H1 (cell line): Measurements from ENCODE around the gene OVOL3. TPM values are rescaled to one million over a fixed set of nuclear protein-coding genes. Genes with fewer than 3 reads are reported as not detected.

Experiments
- CTCF ChIA-PET: fragments of 300-600 bp; sonication (Branson Sonifier 250); formaldehyde crosslinking; loops from one replicate; lab custom pipeline; 2021; ENCODE audit not compliant: partially characterized antibody; lab: Charles Lee
- POLR2A ChIA-PET: fragments of 300-600 bp; sonication (Branson Sonifier 250); formaldehyde crosslinking; loops from one replicate; lab custom pipeline; 2021; ENCODE audit warnings: inconsistent platforms; ENCODE audit not compliant: partially characterized antibody; lab: Charles Lee
- DNase-seq, 2 experiments: peaks; one replicate each; pipeline versions ENCODE4 v3.0.0 to v3.0.0-alpha.2; 2010 to 2022; ENCODE audit warnings: low spot score in 2 of 2, low read depth in 1 of 2, mixed read lengths in 1 of 2
- FAIRE-seq: peaks from 2 replicates; lab custom pipeline; 2011; peaks lifted over from hg19 to GRCh38; lab: Jason Lieb, UNC
- H2AFZ ChIP-seq: 2 replicates; pipeline ENCODE4 v1.8.1; 2012; ENCODE audit warnings: low read length, inconsistent platforms
- H2AK5ac ChIP-seq: 2 replicates; pipeline ENCODE4 v1.6.1; 2013; ENCODE audit warnings: low read depth, low read length
- H2BK120ac ChIP-seq: replicated peaks from 2 replicates; pipeline ENCODE3; 2013; ENCODE audit warnings: low read depth, low read length, inconsistent platforms
- H2BK12ac ChIP-seq: 2 replicates; pipeline ENCODE4 v1.6.1; 2013; ENCODE audit warnings: low read depth, low read length
- H2BK15ac ChIP-seq: 2 replicates; pipeline ENCODE4 v1.6.1; 2013; ENCODE audit warnings: low read length
- H2BK20ac ChIP-seq: 2 replicates; pipeline ENCODE4 v1.6.1; 2013; ENCODE audit warnings: low read length
- H2BK5ac ChIP-seq: 2 replicates; pipeline ENCODE4 v1.6.1; 2013; ENCODE audit warnings: low read depth, low read length
- H3K14ac ChIP-seq: 2 replicates; pipeline ENCODE4 v1.6.1; 2013; ENCODE audit warnings: inconsistent platforms; ENCODE audit not compliant: insufficient read length
- H3K18ac ChIP-seq: 2 replicates; pipeline ENCODE4 v1.6.1; 2013; ENCODE audit warnings: low read length; ENCODE audit errors: extremely low read depth
- H3K23ac ChIP-seq: 2 replicates; pipeline ENCODE4 v1.6.1; 2013; ENCODE audit warnings: inconsistent platforms; ENCODE audit not compliant: insufficient read length
- H3K23me2 ChIP-seq: 2 replicates; pipeline ENCODE4 v1.6.1; 2013; ENCODE audit warnings: low read depth, low read length
- H3K27ac ChIP-seq: 2 replicates; pipeline ENCODE4 v1.6.1; 2011; ENCODE audit warnings: low read depth, low read length, inconsistent platforms
- H3K27me3 ChIP-seq, 4 experiments: replicated peaks in 1 of 4; 1 replicate in 1 of 4; 2 replicates in 3 of 4; pipeline versions ENCODE4 v1.6.1 to v1.8.1; 2011 to 2013; ENCODE audit warnings: low read length in 3 of 4, mild to moderate bottlenecking in 3 of 4, inconsistent platforms in 2 of 4, mixed read lengths in 2 of 4, moderate library complexity in 1 of 4; ENCODE audit not compliant: control insufficient read depth in 3 of 4, insufficient read depth in 3 of 4; ENCODE audit errors: extremely low read depth in 1 of 4
- H3K36me3 ChIP-seq, 4 experiments: 2 replicates each; pipeline versions ENCODE4 v1.6.1 to v1.8.1; 2011 to 2013; ENCODE audit warnings: mild to moderate bottlenecking in 4 of 4, low read length in 3 of 4, moderate library complexity in 2 of 4, control low read depth in 1 of 4, inconsistent platforms in 1 of 4; ENCODE audit not compliant: insufficient read depth in 4 of 4, control insufficient read depth in 2 of 4
- H3K4ac ChIP-seq: replicated peaks from 2 replicates; pipeline ENCODE3; 2013; ENCODE audit warnings: low read length, low read depth, mixed read lengths, inconsistent platforms; ENCODE audit not compliant: insufficient read length
- H3K4me1 ChIP-seq, 4 experiments: replicated peaks in 1 of 4; 1 replicate in 1 of 4; 2 replicates in 3 of 4; pipeline versions ENCODE4 v1.6.1 to v1.8.1; 2011 to 2013; ENCODE audit warnings: low read length in 3 of 4, inconsistent platforms in 2 of 4, mixed read lengths in 1 of 4; ENCODE audit not compliant: insufficient read depth in 4 of 4, control insufficient read depth in 3 of 4
- H3K4me2 ChIP-seq, 2 experiments: 2 replicates each; pipeline versions ENCODE4 v1.6.1 to v1.8.1; 2011 to 2013; ENCODE audit warnings: low read depth in 2 of 2, low read length in 2 of 2, control low read depth in 1 of 2, inconsistent platforms in 1 of 2, mild to moderate bottlenecking in 1 of 2; ENCODE audit not compliant: insufficient read depth in 1 of 2
- H3K4me3 ChIP-seq, 4 experiments: fragments of 200-600, 300-600 bp in 1 of 4; sonication (generic), shearing (Covaris generic), sonication (Bioruptor Twin) in 1 of 4; 2 replicates each; pipeline versions ENCODE4 v1.5.1 to v1.8.1; 2011 to 2016; ENCODE audit warnings: low read length in 4 of 4, low read depth in 3 of 4, control low read depth in 2 of 4, inconsistent platforms in 2 of 4, mild to moderate bottlenecking in 2 of 4, mixed read lengths in 1 of 4, moderate library complexity in 1 of 4; ENCODE audit not compliant: insufficient read depth in 2 of 4; ENCODE audit errors: extremely low read depth in 1 of 4
- H3K56ac ChIP-seq: replicated peaks from 2 replicates; pipeline ENCODE3; 2013; ENCODE audit warnings: low read depth, mild to moderate bottlenecking, mixed read lengths, low read length, inconsistent platforms; ENCODE audit not compliant: insufficient read length
- H3K79me1 ChIP-seq: 2 replicates; pipeline ENCODE4 v1.6.1; 2013; ENCODE audit warnings: low read depth, low read length, control low read depth
- H3K79me2 ChIP-seq, 2 experiments: 2 replicates each; pipeline versions ENCODE4 v1.6.1 to v1.8.1; 2012 to 2013; ENCODE audit warnings: low read length in 2 of 2, mild to moderate bottlenecking in 2 of 2, inconsistent platforms in 1 of 2; ENCODE audit not compliant: insufficient read depth in 2 of 2, control insufficient read depth in 1 of 2
- H3K9ac ChIP-seq, 4 experiments: replicated peaks in 1 of 4; 1 replicate in 1 of 4; 2 replicates in 3 of 4; pipeline versions ENCODE4 v1.6.1 to v1.8.1; 2011 to 2013; ENCODE audit warnings: low read depth in 3 of 4, low read length in 3 of 4, control low read depth in 2 of 4, mild to moderate bottlenecking in 2 of 4, moderate library complexity in 2 of 4, inconsistent platforms in 1 of 4; ENCODE audit errors: extremely low read depth in 1 of 4
- H3K9me3 ChIP-seq, 2 experiments: 2 replicates each; pipeline versions ENCODE4 v1.6.1 to v1.8.1; 2012 to 2013; ENCODE audit warnings: mild to moderate bottlenecking in 2 of 2, moderate library complexity in 2 of 2, control low read depth in 1 of 2, inconsistent platforms in 1 of 2, low read depth in 1 of 2, low read length in 1 of 2, mixed read lengths in 1 of 2; ENCODE audit not compliant: insufficient read depth in 2 of 2
- H4K20me1 ChIP-seq, 2 experiments: replicated peaks in 1 of 2; 2 replicates each; pipeline versions ENCODE3 to v1.8.1; 2011 to 2013; ENCODE audit warnings: inconsistent platforms in 2 of 2, low read length in 2 of 2, mild to moderate bottlenecking in 1 of 2; ENCODE audit not compliant: insufficient read depth in 2 of 2, control insufficient read depth in 1 of 2
- H4K5ac ChIP-seq: 2 replicates; pipeline ENCODE4 v1.6.1; 2013; ENCODE audit warnings: low read length, low read depth, mixed read lengths, inconsistent platforms; ENCODE audit not compliant: insufficient read length
- H4K8ac ChIP-seq: 2 replicates; pipeline ENCODE4 v1.8.0; 2013; ENCODE audit warnings: mild to moderate bottlenecking, moderate library complexity, low read length, inconsistent platforms; ENCODE audit not compliant: insufficient read depth; ENCODE audit errors: extremely low read depth
- H4K91ac ChIP-seq: replicated peaks from 2 replicates; pipeline ENCODE3; 2013; ENCODE audit warnings: low read length, mixed read lengths, inconsistent platforms; ENCODE audit not compliant: insufficient read length
- CTCF ChIP-seq, 3 experiments: IDR thresholded peaks; 1 replicate in 2 of 3; 2 replicates in 1 of 3; pipeline versions ENCODE4 v1.5.1 to v1.6.1; 2011; ENCODE audit warnings: low read length in 3 of 3, mild to moderate bottlenecking in 3 of 3, inconsistent platforms in 2 of 3, low read depth in 1 of 3, moderate library complexity in 1 of 3; ENCODE audit not compliant: insufficient read depth in 1 of 3; ENCODE audit errors: control extremely low read depth in 1 of 3
- FOSL1 ChIP-seq: IDR thresholded peaks from 2 replicates; pipeline ENCODE4 v1.6.1; 2011; ENCODE audit warnings: mild to moderate bottlenecking, low read depth, low read length, moderate library complexity; ENCODE audit not compliant: insufficient read depth
- GABPA ChIP-seq: IDR thresholded peaks from 2 replicates; pipeline ENCODE4 v1.6.1; 2011; ENCODE audit warnings: mild to moderate bottlenecking, low read length, moderate library complexity, borderline replicate concordance; ENCODE audit not compliant: insufficient read depth
- PHF8 ChIP-seq: fragments of 200-600 bp; sonication (generic); conservative IDR thresholded peaks from 2 replicates; pipeline ENCODE4 v1.7.1; 2012; ENCODE audit warnings: low read depth, mild to moderate bottlenecking, inconsistent platforms, low read length, moderate library complexity
- POLR2A ChIP-seq, 2 experiments: IDR thresholded peaks; 1 replicate in 1 of 2; 2 replicates in 1 of 2; pipeline ENCODE4 v1.6.1; 2011; ENCODE audit warnings: low read depth in 2 of 2, low read length in 2 of 2, mild to moderate bottlenecking in 2 of 2; ENCODE audit errors: control extremely low read depth in 1 of 2
- POLR2AphosphoS5 ChIP-seq: IDR thresholded peaks from 2 replicates; pipeline ENCODE4 v1.6.1; 2011; ENCODE audit warnings: low read depth, low read length
- POU5F1 ChIP-seq: IDR thresholded peaks from 2 replicates; pipeline ENCODE4 v1.6.1; 2011; ENCODE audit warnings: low read depth, mild to moderate bottlenecking, low read length, moderate library complexity
- SP2 ChIP-seq: IDR thresholded peaks from 2 replicates; pipeline ENCODE4 v1.6.1; 2012; ENCODE audit warnings: mild to moderate bottlenecking, low read length, inconsistent platforms
- TCF12 ChIP-seq: IDR thresholded peaks from 2 replicates; pipeline ENCODE4 v1.6.1; 2011; ENCODE audit warnings: low read depth, mild to moderate bottlenecking, low read length
- TEAD4 ChIP-seq: IDR thresholded peaks from 2 replicates; pipeline ENCODE4 v1.6.1; 2012; ENCODE audit warnings: low read depth, low read length, inconsistent platforms, mixed read lengths
- WGBS, 2 experiments: shearing (Covaris generic) in 1 of 2; methylation state at CpG; one replicate each; pipeline versions ENCODE4 v1.1.6 to v1.1.7; 2013 to 2015; ENCODE audit warnings: low lambda C conversion rate in 2 of 2, mixed read lengths in 2 of 2, inconsistent platforms in 1 of 2, low coverage in 1 of 2, missing lambda C conversion rate in 1 of 2; ENCODE audit not compliant: insufficient replicate concordance in 2 of 2, insufficient coverage in 1 of 2, insufficient read length in 1 of 2; ENCODE audit errors: extremely low coverage in 1 of 2, missing lambda C conversion rate in 1 of 2; 5-methylcytosine and 5-hydroxymethylcytosine counted together
- polyA plus RNA-seq, 7 experiments: library from polyadenylated mRNA; depleted of rRNA in 3 of 7; stranded (reverse) in 5 of 7; unstranded in 2 of 7; fragments of >200 nt in 5 of 7; fragments of 200-250 nt in 2 of 7; gene quantifications; 1 replicate in 5 of 7; 2 replicates in 1 of 7; 4 replicates in 1 of 7; pipeline versions ENCODE4 v1.2.1 to v1.2.3, GENCODE V29; 2011 to 2013; ENCODE audit warnings: missing spikeins in 2 of 7, mixed read lengths in 2 of 7
- total RNA-seq: library from RNA; stranded (reverse); fragmentation: NEBNext Ultra II Directional; extraction: Animal tissue kit (Norgen Biotek cat#: 25700); gene quantifications from 2 replicates; pipeline ENCODE4 v1.2.1, GENCODE V29; 2021
- TF ChIP-seq, protein P1 (sequence below): IDR thresholded peaks from 2 replicates; pipeline ENCODE4 v1.6.1; 2012; ENCODE audit warnings: inconsistent platforms

The OVOL3 gene
- total and polyA plus RNA-seq, 2 of the 8 experiments (the other 6 are each of a cell fraction or from before 2014, with no cell fraction given): 0.45 TPM; not detected in 1

- Histone ChIP-seq H3K4me2 (no peak overlapping the region; a peak in 1 of 4 replicates), H3K23me2 (peaks cover 13% of the 10 kb centered on the region; the same call in 1 of the 2 replicates), H3K14ac (no peak overlapping the region), H3K56ac (no peak overlapping the region), H2BK5ac (no peak overlapping the region), H3K36me3 (peaks cover 17 to 41% (median 38%) of the 10 kb centered on the region in 4 experiments), H4K5ac (no peak overlapping the region), H3K4ac (no peak overlapping the region), H3K27ac (no peak overlapping the region), H3K9me3 (no peaks in the 10 kb centered on the region), H2BK15ac (no peak overlapping the region), H3K18ac (no peak overlapping the region), H4K8ac (no peak overlapping the region), H3K23ac (no peak overlapping the region), H3K79me2 (peaks cover 0 to 12% of the 10 kb centered on the region in 2 experiments; a peak in 1 of 4 replicates), H2BK120ac (no peak overlapping the region), H3K9ac (no peak overlapping the region), H4K91ac (no peak overlapping the region), H2BK20ac (no peak overlapping the region), H2AK5ac (no peak overlapping the region), H3K4me3 (no peak overlapping the region), H3K4me1 (peaks cover 0 to 3% (median 3%) of the 10 kb centered on the region in 4 experiments; a peak in 3 of 7 replicates), H2AFZ (no peak overlapping the region), H4K20me1 (peaks cover 0 to 8% of the 10 kb centered on the region in 2 experiments), H3K79me1 (peaks cover 3% of the 10 kb centered on the region), H2BK12ac (no peak overlapping the region), H3K27me3 (no peaks in the 10 kb centered on the region)
- 93% methylated on average over 9 of the region's 9 CpGs; no CpG with 5 or more reads in 1 of the 2 experiments for WGBS, 2 experiments
- DNase-seq: no peak
- ChIA-PET CTCF (interaction anchor here (1.3 to 1.5 kb wide), 2 partner anchors 13 to 15 kb away, joined by 3 to 5 read pairs; no protein-coding TSS in a partner anchor), POLR2A (interaction anchor here (1.2 to 2.3 kb wide), 2 partner anchors 9 to 10 kb away, joined by 3 to 7 read pairs; partner anchors contain the start of gene COX7A1)
- no peak for FAIRE-seq
- TF ChIP-seq GABPA (no peak), CTCF (IDR thresholded peaks at IDR 0.05; ENCODE audit: control extremely low read depth in 1 of 3, insufficient read depth in 1 of 3, low read depth in 1 of 3, low read length in 3 of 3) (no peak), POU5F1 (no peak), PHF8 (no peak), SP2 (no peak), TEAD4 (no peak), POLR2AphosphoS5 (no peak), TCF12 (no peak), FOSL1 (no peak), POLR2A (IDR thresholded peaks at IDR 0.05; ENCODE audit: control extremely low read depth in 1 of 2, low read depth in 2 of 2, low read length in 2 of 2) (no peak)
- TF ChIP-seq, protein P1, sequence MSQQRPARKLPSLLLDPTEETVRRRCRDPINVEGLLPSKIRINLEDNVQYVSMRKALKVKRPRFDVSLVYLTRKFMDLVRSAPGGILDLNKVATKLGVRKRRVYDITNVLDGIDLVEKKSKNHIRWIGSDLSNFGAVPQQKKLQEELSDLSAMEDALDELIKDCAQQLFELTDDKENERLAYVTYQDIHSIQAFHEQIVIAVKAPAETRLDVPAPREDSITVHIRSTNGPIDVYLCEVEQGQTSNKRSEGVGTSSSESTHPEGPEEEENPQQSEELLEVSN: no peak
Measured at GRCh38 chr19:36142496-36142895, 31.6 kb downstream of the OVOL3 start.
